Fibroblast of pulmonary artery (primary cell): ENCODE data around the gene TOP3A.

Source experiments
- DNase-seq: peaks from one replicate; pipeline ENCODE4 v3.0.0-alpha.2; 2010; ENCODE audit warnings: low read depth
- H3K4me3 ChIP-seq: replicated peaks from 2 replicates; pipeline ENCODE4 v1.5.1; 2011; ENCODE audit warnings: low read depth, mild to moderate bottlenecking, control low read depth, low read length, moderate library complexity
- TF ChIP-seq, protein P1 (sequence below): IDR thresholded peaks from 2 replicates; pipeline ENCODE4 v1.5.1; 2011; ENCODE audit warnings: mild to moderate bottlenecking, control low read depth, low read length, inconsistent platforms; ENCODE audit errors: missing control alignments

TOP3A gene

DNA sequence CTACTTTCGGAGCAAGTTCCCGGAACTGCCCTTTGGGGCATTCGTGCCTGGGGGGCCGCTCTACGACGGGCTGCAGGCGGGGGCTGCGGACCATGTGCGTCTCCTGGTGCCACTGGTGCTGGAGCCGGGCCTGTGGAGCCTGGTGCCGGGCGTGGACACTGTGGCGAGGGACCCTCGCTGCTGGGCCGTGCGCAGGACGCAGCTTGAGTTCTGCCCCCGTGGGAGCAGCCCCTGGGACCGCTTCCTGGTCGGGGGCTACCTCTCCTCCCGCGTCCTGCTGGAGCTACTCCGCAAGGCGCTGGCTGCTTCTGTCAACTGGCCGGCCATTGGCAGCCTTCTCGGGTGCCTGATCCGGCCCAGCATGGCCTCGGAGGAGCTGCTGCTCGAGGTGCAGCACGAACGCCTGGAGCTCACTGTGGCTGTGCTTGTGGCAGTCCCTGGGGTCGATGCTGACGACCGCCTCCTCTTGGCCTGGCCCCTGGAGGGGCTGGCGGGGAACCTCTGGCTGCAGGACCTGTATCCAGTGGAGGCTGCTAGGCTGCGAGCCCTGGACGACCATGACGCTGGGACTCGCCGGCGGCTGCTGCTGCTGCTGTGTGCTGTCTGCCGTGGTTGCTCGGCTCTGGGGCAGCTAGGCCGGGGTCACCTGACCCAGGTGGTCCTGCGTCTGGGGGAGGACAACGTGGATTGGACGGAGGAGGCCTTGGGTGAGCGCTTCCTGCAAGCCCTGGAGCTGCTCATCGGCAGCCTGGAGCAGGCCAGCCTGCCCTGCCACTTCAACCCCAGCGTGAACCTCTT lies 50.7 kb downstream of the TOP3A start:
- TF ChIP-seq, protein P1, sequence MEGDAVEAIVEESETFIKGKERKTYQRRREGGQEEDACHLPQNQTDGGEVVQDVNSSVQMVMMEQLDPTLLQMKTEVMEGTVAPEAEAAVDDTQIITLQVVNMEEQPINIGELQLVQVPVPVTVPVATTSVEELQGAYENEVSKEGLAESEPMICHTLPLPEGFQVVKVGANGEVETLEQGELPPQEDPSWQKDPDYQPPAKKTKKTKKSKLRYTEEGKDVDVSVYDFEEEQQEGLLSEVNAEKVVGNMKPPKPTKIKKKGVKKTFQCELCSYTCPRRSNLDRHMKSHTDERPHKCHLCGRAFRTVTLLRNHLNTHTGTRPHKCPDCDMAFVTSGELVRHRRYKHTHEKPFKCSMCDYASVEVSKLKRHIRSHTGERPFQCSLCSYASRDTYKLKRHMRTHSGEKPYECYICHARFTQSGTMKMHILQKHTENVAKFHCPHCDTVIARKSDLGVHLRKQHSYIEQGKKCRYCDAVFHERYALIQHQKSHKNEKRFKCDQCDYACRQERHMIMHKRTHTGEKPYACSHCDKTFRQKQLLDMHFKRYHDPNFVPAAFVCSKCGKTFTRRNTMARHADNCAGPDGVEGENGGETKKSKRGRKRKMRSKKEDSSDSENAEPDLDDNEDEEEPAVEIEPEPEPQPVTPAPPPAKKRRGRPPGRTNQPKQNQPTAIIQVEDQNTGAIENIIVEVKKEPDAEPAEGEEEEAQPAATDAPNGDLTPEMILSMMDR, result no peak
- no peak overlapping the region for H3K4me3 ChIP-seq
- DNase-seq, result no peak

DNA sequence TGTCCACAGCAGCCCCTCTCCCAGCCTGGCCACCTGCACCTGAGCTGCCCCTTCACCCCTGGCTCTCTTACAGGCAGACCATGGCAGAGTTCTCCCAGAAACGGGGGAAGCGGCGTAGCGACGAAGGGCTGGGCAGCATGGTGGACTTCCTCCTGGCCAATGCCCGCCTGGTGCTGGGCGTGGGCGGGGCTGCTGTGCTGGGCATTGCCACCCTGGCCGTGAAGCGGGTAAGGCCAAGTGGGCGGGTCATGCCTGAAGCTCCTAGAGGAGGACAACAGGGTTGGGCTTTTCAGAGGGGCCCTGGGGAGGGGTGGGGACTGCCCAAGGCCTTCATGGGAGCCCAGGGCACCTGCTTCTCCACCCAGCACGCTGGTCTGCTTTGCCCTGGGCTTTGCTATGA lies 52.2 kb downstream of the TOP3A start:
- TF ChIP-seq, protein P1, result no peak

DNA sequence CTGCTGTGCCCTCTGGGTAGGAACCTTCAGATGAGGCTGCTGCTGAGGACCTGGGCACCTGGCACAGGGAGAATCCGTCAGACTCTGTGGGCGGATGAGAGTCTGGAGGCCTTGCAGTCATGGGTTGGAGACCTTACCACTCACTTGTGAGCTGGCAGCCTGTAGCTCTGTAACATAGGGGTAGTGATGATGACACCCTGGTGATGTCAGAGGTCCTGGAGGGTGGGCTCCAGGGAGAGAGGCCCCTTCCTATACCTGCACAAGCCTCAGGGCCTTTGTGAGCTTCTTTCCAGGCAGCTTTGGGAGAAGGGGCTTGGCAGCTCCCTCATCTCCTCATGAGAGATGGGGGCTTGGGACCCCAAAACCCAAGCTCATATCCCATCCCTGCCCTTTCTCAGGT lies 52.7 kb downstream of the TOP3A start:
- H3K4me3 ChIP-seq, result no peak overlapping the region
- DNase-seq, result no peak
- TF ChIP-seq, protein P1, result no peak

More for the DNA sequence above, 52.2 kb downstream of the TOP3A start:
- no peak for DNase-seq
- H3K4me3 ChIP-seq, result no peak overlapping the region

DNA sequence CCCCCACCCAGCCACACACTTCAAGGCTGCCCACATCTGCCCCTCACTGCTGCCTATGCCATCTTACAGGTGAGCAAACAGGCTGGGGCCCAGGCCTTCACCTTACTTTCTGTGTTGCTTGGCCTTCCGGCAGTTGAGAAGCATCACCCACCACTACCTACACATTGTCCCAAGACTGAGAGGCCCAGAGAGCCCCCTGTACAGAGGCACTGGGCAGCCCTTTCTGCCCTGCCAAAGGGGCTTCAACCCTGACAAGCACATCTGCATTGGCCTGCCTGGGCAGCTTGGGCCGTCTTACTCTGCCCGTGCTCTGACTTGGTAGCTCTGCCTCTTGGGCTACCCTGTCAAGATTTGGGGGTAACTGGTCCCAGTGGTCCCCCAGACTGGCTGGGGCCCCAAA lies 53.1 kb downstream of the TOP3A start:
- peak overlapping the region; percentile 81 for H3K4me3 ChIP-seq
- no peak for DNase-seq
- TF ChIP-seq, protein P1, result no peak

DNA sequence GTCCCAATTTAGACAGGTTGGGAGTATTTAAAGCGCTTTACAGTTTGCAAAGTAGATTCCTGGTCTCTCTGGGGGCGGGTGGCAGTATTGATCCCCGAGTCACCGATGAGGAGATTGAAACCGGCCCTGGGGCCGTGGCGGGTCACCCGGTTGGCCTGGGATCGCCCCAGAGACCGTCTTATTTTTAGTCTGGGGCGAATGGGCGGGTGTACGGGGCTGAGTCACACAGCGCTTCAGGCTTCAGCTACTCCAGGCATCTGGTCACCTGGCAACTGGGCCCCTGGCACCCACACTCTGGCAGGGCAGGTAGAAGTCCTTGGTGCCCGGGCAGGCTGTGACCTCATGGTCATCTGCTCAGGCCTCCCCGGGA lies 53.7 kb downstream of the TOP3A start:
- peak overlapping the region; percentile 81 for H3K4me3 ChIP-seq
- peak; percentile 26 for DNase-seq
- TF ChIP-seq, protein P1, result no peak

DNA sequence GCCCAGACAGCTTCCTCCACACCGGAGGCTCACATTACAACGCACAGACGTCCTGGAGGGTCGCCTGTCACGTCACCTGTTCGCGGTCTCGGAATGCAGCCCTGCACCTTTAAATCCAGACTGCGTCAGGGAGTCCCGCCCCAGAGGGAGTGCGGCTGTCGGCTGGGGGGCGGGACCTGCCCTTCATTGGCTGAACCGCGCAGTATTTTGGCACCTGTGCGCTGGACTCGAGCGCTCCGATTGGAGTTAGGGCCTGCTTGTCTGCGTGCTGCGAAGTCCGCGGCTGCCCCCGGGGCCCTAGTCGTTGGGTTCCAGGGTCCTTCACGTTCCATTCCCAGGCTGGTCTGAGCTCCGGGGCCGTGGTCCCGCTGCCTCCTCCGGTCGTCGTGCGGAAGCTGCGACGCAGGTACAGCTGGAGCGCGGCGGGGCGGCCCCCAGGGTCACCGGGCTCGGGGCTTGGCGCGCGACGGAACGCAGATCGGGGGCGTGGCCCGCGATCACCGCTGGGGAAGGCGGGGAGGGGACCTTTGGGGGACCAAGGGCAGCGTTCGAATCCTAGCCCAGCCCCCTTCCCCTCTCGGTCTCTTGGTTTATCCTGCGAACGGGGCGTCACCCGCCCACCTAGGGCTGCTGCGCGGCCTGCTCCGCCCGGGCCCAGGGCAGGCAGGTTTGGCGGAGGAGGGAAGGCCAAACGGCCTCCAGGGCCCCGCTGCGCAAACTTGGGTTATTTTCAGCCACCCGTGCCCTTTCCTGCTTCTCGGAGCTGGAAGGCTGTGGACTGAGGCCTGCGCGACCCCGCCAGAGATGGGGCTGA lies 54.3 kb downstream of the TOP3A start, which contains the start of gene MIEF2:
Gene MIEF2, plus strand, starts transcription at position 331 of the 814 bp plus-strand sequence. CDS start 2,059 bp downstream, outside the sequence.
- TF ChIP-seq, protein P1, result no peak
- peak; percentile 96 for DNase-seq
- H3K4me3 ChIP-seq, result peak within 1 kb of the TSS; percentile 81
